Left cardiac atrium (tissue), 4 donors: ENCODE measurements around the gene RCAN3. TPM values are rescaled to one million over a fixed set of nuclear protein-coding genes. Genes with fewer than 3 reads are reported as not detected.
"Not testable (repeated sequence)": the region's sequence is repeated elsewhere in the genome, so short reads cannot be mapped to it uniquely, and the experiment has no call there.

Experiments
- ATAC-seq, 2 donors: fragments of 200-7000 bp; cut with Tn5 transposase; one replicate each; pipeline ENCODE4 v1.9.1; 2020; ENCODE audit warnings: mild to moderate bottlenecking in 2 of 2, moderate library complexity in 2 of 2
- DNase-seq: peaks from one replicate; pipeline ENCODE4 v3.0.0-alpha.2; 2020
- intact Hi-C, 2 donors: fragments of 100-400 bp; cut with DNase I; formaldehyde crosslinking; loops; one replicate each; pipeline versions ENCODE4 v1.14.1 to v1.15.1; 2022 to 2023
- total RNA-seq, 2 donors: library from RNA; stranded (reverse); fragmentation: NEBNext Ultra II Directional; extraction: Animal tissue kit (Norgen Biotek cat#: 25700); gene quantifications; one replicate each; pipeline ENCODE4 v1.2.1, GENCODE V29; 2021
- donor health status: DM: no; HTN: yes; CAD: no.
- donor health status: DM: no; HTN: yes; CAD: no; lungs with severe emphysema.
- donor health status: DM: yes; HTN: yes; CAD: no.
- donor health status: Dilated cardiomyopathy.

Gene RCAN3
- total RNA-seq, 2 donors from 2014 or later: 5.8 to 6.1 TPM

GRCh38 chr1:24481843-24482610 lies 20.6 kb upstream of the RCAN3 start:
- ATAC-seq (no peak), DNase-seq (no peak)
- intact Hi-C loops: no loop called here

- intact Hi-C loops: no loop called here
- DNase-seq: no peak
- no peak for ATAC-seq
These were observed 19.2 kb upstream of the RCAN3 start for GRCh38 chr1:24483441-24483840.

- ATAC-seq: no peak
- intact Hi-C loops: no loop called here
- DNase-seq: no peak
These were observed 18.4 kb upstream of the RCAN3 start for GRCh38 chr1:24484199-24484598.

GRCh38 chr1:24486331-24487065 lies 16.1 kb upstream of the RCAN3 start:
- DNase-seq (no peak), ATAC-seq (no peak)
- intact Hi-C loops: no loop called here

DNA sequence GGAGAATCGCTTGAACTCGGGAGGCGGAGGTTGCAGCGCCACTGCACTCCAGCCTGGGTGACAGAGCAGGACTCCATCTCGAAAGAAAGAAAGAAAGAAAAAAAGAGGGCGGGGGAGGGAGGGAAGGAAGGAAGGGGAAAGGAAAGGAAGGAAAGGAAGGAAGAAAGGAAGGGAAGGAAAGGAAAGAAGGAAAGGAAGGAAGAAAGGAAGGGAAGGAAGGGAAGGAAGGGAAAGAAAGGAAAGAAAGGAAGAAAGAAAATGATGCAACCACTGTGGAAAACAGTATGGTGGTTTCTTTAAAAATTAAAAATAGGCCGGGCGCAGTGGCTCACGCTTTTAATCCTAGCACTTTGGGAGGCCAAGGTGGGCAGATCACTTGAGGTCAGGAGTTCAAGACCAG lies 15.2 kb upstream of the RCAN3 start:
- ATAC-seq (no peak), DNase-seq (no peak)
- intact Hi-C loops: no loop called here

DNA sequence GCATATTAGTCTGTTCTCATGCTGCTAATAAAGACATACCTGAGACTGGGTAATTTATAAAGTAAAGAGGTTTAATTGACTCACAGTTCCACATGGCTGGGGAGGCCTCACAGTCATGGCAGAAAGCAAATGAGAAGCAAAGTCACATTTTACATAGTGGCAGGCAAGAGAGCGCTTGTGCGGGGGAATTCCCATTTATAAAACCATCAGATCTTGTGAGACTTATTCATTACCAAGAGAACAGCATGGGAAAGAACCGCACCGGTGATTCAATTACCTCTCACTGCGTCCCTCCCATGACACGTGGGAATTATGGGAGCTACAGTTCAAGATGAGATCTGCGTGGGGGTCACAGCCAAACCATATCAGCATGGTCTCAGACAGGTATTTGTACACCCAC lies 14.5 kb upstream of the RCAN3 start:
- ATAC-seq, intact Hi-C loops, DNase-seq: not testable (repeated sequence)

DNA sequence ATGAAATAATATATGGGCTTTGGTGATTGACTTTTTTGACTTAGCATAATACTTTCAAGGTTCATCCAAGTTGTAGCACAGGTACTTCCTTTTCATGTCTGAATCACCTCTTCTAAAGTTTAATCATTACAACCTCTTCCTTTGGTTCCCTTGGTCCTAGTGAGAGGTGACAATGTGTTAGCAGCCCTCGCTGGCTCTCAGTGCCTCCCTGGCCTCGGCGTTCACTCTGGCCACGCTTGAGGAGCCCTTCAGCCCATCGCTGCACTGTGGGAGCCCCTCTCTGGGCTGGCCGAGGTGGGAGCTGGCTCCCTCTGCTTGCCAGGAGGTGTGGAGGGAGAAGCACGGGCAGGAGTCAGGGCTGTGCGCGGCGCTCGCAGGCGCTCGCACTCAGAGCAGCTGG lies 13.0 kb upstream of the RCAN3 start:
- no peak for ATAC-seq
- intact Hi-C loops: no loop called here
- no peak for DNase-seq

GRCh38 chr1:24490101-24490781 lies 12.4 kb upstream of the RCAN3 start:
- DNase-seq: no peak
- intact Hi-C loops: no loop called here
- no peak for ATAC-seq

DNA sequence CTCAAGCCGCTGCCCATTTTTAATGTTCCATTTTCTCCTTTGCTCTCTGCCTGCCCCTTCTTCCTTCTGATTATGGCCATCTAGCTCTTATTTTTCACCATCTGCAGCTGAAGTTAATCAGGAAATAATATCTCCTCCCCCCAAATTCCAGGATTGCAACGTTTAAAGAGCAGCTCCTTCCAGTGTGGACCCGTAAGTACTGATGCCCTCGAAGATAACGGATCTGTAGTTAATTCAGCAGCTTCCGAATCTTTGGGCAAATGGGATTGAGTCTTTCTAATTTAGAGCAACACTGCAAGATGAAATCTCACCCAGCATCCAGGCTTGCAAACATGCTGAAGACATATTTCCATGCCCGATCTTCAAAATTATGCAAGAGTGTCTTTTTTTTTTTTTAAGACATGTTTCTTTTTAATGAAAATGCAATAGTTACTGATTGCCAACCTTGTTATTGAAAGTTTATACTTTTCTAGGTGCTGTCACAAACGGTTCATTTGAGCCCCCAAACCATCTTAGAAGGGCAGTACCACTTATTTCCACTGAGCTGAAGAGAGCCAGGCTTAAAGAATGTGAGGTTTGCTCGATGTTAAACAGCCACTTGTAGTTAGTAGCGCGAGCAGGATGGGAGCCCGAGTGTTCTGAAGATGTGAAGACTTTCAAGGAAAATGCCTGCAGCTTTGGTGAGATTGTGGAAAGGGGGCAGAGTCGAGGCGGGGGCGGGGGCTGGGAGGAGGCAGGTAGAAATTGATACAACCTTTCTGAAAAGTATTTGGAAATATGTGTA lies 10.9 kb upstream of the RCAN3 start:
- no peak for ATAC-seq
- intact Hi-C loops: no loop called here

DNA sequence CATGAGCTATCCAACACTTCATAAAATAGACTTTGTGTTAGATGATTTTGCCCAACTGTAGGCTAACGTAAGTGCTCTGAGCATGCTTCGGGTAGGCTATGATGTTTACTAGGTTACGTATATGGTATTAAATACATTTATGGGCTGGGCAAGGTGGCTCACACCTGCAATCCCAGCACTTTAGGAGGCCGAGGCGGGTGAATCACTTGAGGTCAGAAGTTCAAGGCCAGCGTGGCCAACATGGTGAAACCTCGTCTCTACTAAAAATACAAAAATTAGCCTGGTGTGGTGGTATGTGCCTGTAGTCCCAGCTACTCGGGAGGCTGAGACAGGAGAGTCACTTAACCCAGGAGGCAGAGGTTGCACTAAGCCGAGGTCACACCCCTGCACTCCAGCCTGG lies 9.7 kb upstream of the RCAN3 start:
- intact Hi-C loops, ATAC-seq, DNase-seq: not testable (repeated sequence)

More for the DNA sequence above, 10.9 kb upstream of the RCAN3 start:
- no peak for DNase-seq

- intact Hi-C loops: no loop called here
- DNase-seq (no peak), ATAC-seq (no peak)
These were observed 8.9 kb upstream of the RCAN3 start for GRCh38 chr1:24493785-24494184.

GRCh38 chr1:24498589-24498988 lies 4.0 kb upstream of the RCAN3 start:
- ATAC-seq (no peak), DNase-seq (no peak)
- intact Hi-C loops: no loop called here

DNA sequence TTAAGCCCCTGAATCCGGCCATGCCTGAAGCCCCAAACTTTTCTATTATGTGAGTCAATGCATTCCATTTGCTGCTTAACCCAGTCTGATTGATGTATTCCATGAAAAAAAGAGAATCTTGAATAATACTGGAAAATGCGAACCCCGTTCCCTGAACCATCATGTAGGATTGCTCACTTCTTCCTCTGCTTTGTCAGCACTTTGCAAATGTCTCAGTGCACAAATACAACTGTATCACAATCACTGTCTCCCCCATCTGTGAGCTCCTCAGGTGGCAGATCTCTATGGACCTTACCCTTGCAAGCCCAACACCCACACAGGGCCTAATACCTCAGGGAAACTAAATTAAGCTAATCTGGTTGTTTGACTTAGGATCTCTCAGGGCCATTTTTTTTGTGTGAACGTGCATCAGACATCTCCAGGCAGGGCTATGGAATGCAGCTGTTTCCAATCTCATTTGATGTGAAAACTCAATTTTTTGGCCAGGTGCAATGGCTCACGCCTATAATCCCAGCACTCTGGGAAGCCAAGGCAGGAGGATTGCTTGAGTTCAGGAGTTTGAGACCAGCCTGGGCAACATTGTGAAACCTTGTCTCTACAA lies 2.1 kb upstream of the RCAN3 start:
- DNase-seq: no peak
- ATAC-seq: no peak
- intact Hi-C loops: loop anchor here in 1 of 2 donors (5.0 kb wide), 1 partner anchor 83 kb away; the partner anchor contains the start of gene NIPAL3

GRCh38 chr1:24501371-24502064 lies 1.1 kb upstream of the RCAN3 start:
- ATAC-seq (no peak), DNase-seq (no peak)
- intact Hi-C loops: loop anchor here in 1 of 2 donors (5.0 kb wide), 1 partner anchor 84 kb away; the partner anchor contains the start of gene NIPAL3

DNA sequence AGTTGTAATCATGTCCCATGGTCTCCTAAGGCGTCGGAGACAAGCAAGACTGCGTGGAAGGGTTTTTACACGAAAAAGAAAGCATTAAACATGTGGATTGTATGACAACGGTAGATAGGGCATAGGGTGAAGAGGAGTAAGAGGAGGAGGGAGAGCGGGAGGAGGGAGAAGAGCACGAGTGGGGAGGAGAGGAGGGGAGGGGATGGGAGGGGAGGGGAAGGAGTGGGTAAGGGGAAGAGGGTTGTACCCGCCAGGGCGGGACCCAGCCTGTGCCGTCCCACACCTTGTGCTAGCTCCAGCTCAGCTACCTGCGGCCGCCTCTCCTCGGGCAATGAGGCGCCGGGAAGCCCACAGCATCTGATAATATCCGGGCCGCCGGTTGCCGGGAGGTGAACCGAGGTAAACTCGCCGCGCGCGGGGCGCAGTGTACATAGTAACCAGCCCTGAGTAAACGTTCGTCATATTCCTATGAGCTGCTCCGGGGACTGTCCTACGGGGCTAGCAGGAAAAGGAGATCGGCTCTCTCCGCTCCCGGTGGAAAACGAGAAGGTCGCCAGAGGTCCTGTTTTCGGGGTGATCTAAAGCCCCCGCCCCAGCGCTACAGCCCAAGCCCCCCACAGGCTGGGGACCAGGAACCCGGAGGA lies 449 bp upstream of the RCAN3 start:
- intact Hi-C loops: loop anchor here in 1 of 2 donors (5.0 kb wide), 1 partner anchor 85 kb away; the partner anchor contains the start of gene NIPAL3
- ATAC-seq (peak; percentile 68 to 74), DNase-seq (peak; percentile 62)

GRCh38 chr1:24503059-24503751 lies 569 bp downstream of the RCAN3 start:
- intact Hi-C loops: loop anchor here in 1 of 2 donors (5.0 kb wide), 1 partner anchor 86 kb away; the partner anchor contains the start of gene NIPAL3
- no peak for ATAC-seq
- no peak for DNase-seq
